LoVo (cell line): ENCODE results near the gene TMEM201.

Experiments
- DNase-seq: peaks from one replicate; pipeline ENCODE4 v3.0.0-alpha.2; 2016; ENCODE audit warnings: low spot score

TMEM201 gene

GRCh38 chr1:9600861-9601834 is 12.4 kb downstream of the TMEM201 start:
- DNase-seq, result no peak

DNA sequence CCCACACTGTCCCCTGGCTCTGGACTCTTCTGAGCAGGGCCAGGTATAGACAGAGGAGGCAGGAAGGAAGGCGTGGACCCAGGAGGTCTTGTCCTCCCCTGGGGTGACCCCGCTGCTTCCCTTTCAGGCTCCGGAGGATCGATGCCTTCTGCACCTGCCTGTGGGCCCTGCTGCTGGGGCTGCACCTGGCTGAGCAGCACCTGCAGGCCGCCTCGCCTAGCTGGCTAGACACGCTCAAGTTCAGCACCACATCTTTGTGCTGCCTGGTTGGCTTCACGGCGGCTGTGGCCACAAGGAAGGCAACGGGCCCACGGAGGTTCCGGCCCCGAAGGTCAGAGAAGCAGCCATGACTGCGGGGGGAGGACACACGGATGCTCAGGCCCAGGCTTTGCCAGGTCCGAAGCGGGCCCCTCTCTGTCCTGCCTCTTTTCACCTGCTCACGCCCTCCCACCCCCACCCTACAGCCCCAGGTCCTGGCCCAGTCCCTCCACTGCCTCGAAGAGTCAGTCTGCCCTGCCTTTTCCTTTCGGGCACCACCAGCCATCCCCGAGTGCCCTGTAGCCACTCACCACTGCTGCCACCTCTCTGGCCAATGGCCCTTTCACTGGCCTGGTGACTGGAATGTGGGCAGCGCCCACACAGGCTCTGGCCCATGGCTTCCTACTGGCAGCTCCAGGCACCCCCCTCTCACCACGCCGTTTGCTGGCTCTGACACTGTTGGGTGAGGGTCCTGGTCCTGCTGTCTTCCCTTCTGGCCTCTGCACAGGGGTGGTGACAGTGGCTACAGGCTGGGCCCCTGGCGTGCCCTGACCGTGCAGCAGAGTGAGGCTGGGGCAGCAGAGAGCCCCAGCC is 13.5 kb downstream of the TMEM201 start:
- no peak for DNase-seq

DNA sequence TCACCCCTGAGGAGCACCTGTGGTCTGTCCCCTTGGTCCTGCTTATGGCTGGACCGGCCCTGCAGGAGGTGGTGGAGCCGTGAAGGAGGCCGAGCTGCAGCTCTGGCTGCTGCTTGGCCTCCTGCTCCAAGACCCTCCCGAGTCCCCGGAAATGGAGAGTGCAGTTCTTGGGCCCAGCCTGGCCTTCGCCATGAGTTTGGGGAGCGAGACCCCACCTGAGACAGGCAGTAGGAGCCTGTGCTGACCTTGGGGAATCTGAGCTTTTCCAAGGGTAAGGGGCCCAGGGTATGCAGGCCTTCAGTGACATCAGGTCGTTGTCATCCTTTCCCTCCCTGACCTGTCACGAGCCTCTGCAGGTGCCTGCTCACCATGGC is 14.1 kb downstream of the TMEM201 start:
- no peak for DNase-seq

DNA sequence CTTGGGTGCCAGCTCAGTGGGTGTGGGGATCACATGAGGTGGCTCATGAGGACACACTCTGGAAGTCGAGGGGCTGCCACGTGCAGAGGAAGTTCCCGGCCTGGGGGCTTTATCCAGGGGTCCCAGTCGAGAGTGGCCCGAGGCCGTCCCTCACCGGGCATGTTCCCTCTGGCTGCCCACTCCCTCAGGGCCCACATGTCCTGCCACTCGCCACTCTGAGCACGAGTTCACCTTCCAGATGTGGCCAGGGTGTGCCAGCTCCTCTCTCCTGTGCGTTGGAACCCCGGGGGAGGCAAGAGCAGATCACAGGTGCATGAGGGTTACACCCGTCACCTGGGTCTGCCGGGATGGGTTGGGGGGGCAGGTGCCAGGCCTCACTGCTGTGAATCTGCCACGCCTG is 14.6 kb downstream of the TMEM201 start:
- DNase-seq, result no peak

GRCh38 chr1:9603766-9604753 is 15.3 kb downstream of the TMEM201 start:
- DNase-seq, result no peak

GRCh38 chr1:9604836-9605235 is 16.1 kb downstream of the TMEM201 start:
- no peak for DNase-seq

- DNase-seq, result no peak
These were observed 17.3 kb downstream of the TMEM201 start for GRCh38 chr1:9605946-9606455.

GRCh38 chr1:9606458-9606857 is 17.7 kb downstream of the TMEM201 start:
- no peak for DNase-seq

DNA sequence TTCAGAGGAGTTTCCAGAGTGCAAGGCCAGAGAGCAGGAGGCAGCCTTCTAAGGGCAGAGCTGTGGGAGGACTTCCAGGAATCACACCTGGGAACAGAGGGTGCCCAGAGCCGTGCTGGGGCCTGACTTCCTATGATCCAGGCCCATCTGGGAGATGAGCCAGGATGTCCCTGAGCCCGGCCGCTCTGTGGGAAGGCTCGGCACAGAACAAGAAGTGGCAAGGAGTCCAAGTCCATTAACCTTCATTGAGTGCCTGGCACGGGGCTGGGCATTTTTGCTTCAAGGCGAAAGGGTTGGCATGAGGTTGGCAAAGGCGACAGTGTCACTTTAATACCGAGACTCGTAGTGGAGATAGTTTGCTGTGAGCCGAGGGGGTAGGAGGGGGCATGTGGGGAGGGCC is 18.2 kb downstream of the TMEM201 start:
- DNase-seq, result no peak

DNA sequence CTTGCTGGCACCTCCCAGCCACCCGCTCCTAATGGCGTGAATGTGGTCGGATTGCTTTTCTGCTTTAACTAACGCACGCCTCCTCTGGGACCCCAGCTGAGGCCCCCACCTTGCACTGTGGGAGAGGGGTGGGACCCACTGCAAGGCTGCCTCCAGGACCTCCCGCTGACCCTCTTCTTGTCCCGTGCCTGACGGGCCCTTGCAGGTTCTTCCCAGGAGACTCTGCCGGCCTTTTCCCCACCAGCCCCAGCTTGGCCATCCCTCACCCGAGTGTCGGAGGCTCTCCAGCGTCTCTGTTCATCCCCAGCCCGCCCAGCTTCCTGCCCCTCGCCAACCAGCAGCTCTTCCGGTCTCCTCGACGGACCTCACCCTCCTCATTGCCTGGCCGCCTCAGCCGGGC is 18.6 kb downstream of the TMEM201 start:
- DNase-seq, result no peak

DNA sequence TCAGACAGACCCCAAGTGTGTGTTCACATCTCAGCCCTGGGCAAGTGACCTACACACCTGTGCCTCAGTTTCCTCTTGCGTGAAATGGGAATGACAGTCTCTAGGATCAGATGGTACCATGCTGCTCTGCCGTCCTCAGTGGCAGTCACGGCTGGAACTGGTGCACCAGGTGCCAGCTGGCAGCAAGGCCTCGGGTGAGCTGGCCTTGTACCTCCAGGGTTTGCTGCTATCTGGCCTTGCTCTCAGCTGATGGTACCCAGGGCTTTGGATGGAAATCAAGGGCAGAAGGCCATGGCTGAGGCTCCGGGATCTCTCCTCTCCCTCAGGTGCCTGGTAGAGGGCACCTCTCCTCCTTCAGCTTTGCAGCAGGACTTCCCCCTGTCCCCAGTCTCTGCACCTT is 21.3 kb downstream of the TMEM201 start:
- DNase-seq, result no peak

DNA sequence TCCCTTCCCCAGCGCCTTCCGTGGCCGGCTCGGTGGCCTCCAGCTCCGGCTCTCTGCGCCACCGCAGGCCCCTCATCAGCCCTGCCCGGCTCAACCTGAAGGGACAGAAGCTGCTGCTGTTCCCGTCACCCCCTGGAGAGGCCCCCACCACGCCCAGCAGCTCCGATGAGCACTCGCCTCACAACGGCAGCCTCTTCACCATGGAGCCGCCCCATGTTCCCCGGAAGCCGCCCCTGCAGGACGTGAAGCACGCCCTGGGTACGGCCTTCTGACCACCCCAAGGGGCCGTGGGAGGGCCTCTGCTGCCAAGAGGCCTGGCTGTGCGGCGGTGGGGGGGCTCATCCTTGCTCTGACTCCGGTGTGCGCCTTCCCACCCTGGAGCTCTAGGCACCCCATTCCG is 21.8 kb downstream of the TMEM201 start:
- no peak for DNase-seq

GRCh38 chr1:9611716-9612115 is 23.0 kb downstream of the TMEM201 start:
- DNase-seq, result no peak

DNA sequence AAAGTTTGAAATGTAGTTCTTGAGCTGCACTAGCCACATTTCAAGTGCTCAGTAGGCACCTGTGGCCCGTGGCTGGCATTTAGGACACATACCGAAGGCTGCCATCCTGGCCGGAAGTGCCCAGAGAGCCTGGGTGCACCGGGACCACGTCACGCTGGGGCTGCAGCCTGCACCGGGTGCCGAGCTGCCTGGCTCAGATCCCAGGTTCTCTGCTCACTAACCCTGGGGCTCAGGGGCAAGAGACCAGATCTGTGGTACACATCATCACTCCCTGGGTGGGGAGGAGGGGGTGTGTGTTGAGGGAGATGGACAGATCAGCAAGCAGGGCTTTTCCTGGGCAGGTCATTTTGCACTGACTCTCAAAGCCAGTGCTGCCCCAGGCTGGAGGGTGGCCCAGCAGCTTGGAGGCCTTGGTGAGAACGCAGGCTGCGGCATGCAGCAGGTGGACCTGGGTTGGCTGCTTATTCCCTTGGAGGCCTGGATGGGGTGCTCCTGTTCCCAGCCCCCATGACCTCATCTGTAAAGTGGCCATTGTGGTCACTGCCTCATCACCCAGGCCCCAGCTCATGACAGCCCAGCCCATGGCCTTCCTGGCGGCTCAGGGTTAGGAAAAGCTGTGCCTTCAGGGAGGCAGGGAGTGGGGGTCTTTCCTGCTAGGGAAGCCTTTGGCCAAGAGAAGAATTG is 23.6 kb downstream of the TMEM201 start:
- no peak for DNase-seq

DNA sequence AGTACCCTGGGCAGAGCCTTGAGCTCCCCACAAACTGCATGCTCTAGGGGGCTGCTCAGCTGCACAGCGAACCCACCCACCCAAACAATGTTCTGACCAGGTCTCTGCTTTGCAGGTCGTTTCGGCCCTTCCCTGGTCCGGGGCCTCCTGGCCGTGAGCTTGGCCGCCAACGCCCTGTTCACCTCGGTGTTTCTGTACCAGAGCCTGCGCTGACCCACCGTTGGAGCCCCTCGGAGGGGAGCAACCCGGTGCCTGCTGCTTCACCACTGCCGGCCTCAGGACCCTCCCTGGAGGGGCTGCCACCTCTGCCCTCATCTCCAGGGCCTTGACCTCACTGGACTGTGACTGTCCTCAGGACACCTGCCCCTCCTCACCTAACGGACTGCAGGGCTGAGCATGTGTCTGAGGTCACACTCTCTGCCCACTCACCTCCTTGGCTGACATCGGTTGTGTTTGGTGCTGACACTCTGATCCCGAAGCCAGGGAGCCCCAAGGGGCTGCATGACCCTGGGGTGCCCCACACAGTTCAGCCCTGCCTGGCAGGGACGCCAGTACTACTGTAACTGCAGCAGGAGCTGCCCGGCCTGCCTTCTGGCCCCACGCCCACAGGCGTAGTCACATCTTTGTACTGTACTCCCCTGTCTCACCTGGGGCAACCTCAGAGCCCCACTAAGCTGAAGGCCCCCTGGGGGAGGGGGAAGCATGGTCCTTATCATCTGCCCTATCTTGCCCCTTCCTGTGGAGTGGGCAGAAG is 24.3 kb downstream of the TMEM201 start:
- DNase-seq, result no peak

- no peak for DNase-seq
These were observed 25.1 kb downstream of the TMEM201 start for GRCh38 chr1:9613625-9614299.

GRCh38 chr1:9615316-9616063 is 26.8 kb downstream of the TMEM201 start:
- peak; percentile 20 for DNase-seq

GRCh38 chr1:9618909-9619679 is 30.4 kb downstream of the TMEM201 start:
- no peak for DNase-seq
